NT2/D1 (cell line): Measurements from ENCODE around the gene ZNF408.

ENCODE experiments used
- YY1 ChIP-seq: IDR thresholded peaks from 2 replicates; pipeline ENCODE4 v1.6.1; 2011; ENCODE audit not compliant: insufficient read length, insufficient read depth
- ZNF274 ChIP-seq: IDR thresholded peaks from 2 replicates; pipeline ENCODE4 v1.6.1; 2011; ENCODE audit warnings: mild to moderate bottlenecking, low read depth, low read length

- TF ChIP-seq YY1 (no peak), ZNF274 (no peak)
Observed at GRCh38 chr11:46728659-46729040, 27.8 kb downstream of the ZNF408 start.
